Measurements from ENCODE around the gene FNIP1. TPM values are rescaled to one million over a fixed set of nuclear protein-coding genes. Genes with fewer than 3 reads are reported as not detected.

FNIP1 gene
- total and polyA plus RNA-seq, 9 of the 15 experiments (the other 6 are each of a cell fraction or from before 2014, with no cell fraction given), result 5.0 to 32.8 (median 18.4) TPM

GRCh38 chr5:131796793-131797693 lies at the start of gene FNIP1 (continued):
- TF ChIP-seq, protein P1, sequence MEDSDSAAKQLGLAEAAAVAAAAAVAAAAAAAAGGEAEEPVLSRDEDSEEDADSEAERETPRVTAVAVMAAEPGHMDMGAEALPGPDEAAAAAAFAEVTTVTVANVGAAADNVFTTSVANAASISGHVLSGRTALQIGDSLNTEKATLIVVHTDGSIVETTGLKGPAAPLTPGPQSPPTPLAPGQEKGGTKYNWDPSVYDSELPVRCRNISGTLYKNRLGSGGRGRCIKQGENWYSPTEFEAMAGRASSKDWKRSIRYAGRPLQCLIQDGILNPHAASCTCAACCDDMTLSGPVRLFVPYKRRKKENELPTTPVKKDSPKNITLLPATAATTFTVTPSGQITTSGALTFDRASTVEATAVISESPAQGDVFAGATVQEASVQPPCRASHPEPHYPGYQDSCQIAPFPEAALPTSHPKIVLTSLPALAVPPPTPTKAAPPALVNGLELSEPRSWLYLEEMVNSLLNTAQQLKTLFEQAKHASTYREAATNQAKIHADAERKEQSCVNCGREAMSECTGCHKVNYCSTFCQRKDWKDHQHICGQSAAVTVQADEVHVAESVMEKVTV (CRISPR knock-in tag; IDR thresholded peaks at IDR 0.05), result 0 out of 2 replicates have a peak, but pooled peaks have one; percentile 17
- peak; percentile 63 for TF ChIP-seq ELF4 (CRISPR knock-in tag; IDR thresholded peaks at IDR 0.05)
- no peak for TF ChIP-seq KLF13 (tag; IDR thresholded peaks at IDR 0.05; ENCODE audit: borderline replicate concordance, low read depth)
- TF ChIP-seq HDAC3 (IDR thresholded peaks at IDR 0.05; ENCODE audit: borderline replicate concordance, partially characterized antibody), result no peak
- TF ChIP-seq HDAC1 (IDR thresholded peaks at IDR 0.05), result no peak; a peak in 2 of 4 replicates
- 0 out of 2 replicates have a peak, but pooled peaks have one; percentile 4 for TF ChIP-seq ARID2 (IDR thresholded peaks at IDR 0.05)
- 0 out of 2 replicates have a peak, but pooled peaks have one; percentile 65 for TF ChIP-seq OTX1 (CRISPR knock-in tag; IDR thresholded peaks at IDR 0.05)
- TF ChIP-seq ZNF224 (CRISPR knock-in tag; IDR thresholded peaks at IDR 0.05), result peak; percentile 90; the same call in 1 of the 2 replicates
- TF ChIP-seq TBL1XR1 (IDR thresholded peaks at IDR 0.05; ENCODE audit: low read length in 2 of 2), result no peak
- TF ChIP-seq MEF2D (tag; conservative IDR thresholded peaks at IDR 0.05; ENCODE audit: low read depth), result peak; percentile 44; the same call in 1 of the 2 replicates
- no peak for TF ChIP-seq ZC3H4 (CRISPR knock-in tag; IDR thresholded peaks at IDR 0.05; ENCODE audit: borderline replicate concordance)
- TF ChIP-seq MBD2 (IDR thresholded peaks at IDR 0.05; ENCODE audit: borderline replicate concordance, low read depth), result peak; percentile 78; the same call in 1 of the 2 replicates
- no peak for TF ChIP-seq ZNF347 (CRISPR knock-in tag; IDR thresholded peaks at IDR 0.05; ENCODE audit: low read depth)
- no peak for TF ChIP-seq HMG20B (CRISPR knock-in tag; IDR thresholded peaks at IDR 0.05)
- 0 out of 2 replicates have a peak, but pooled peaks have one; percentile 22 for TF ChIP-seq ZNF589 (CRISPR knock-in tag; IDR thresholded peaks at IDR 0.05; ENCODE audit: low read depth)
- no peak for TF ChIP-seq DDX20 (tag; IDR thresholded peaks at IDR 0.05; ENCODE audit: low read depth)
- no peak for TF ChIP-seq PTRF (tag; IDR thresholded peaks at IDR 0.05)
- no peak for TF ChIP-seq ZBTB12 (CRISPR knock-in tag; IDR thresholded peaks at IDR 0.05)
- TF ChIP-seq NFIC (IDR thresholded peaks at IDR 0.05), result 0 out of 2 replicates have a peak, but pooled peaks have one; percentile 23
- TF ChIP-seq ZNF212 (CRISPR knock-in tag; IDR thresholded peaks at IDR 0.05), result peak; percentile 82; the same call in 1 of the 2 replicates
- TF ChIP-seq, protein P2, sequence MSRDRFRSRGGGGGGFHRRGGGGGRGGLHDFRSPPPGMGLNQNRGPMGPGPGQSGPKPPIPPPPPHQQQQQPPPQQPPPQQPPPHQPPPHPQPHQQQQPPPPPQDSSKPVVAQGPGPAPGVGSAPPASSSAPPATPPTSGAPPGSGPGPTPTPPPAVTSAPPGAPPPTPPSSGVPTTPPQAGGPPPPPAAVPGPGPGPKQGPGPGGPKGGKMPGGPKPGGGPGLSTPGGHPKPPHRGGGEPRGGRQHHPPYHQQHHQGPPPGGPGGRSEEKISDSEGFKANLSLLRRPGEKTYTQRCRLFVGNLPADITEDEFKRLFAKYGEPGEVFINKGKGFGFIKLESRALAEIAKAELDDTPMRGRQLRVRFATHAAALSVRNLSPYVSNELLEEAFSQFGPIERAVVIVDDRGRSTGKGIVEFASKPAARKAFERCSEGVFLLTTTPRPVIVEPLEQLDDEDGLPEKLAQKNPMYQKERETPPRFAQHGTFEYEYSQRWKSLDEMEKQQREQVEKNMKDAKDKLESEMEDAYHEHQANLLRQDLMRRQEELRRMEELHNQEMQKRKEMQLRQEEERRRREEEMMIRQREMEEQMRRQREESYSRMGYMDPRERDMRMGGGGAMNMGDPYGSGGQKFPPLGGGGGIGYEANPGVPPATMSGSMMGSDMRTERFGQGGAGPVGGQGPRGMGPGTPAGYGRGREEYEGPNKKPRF (IDR thresholded peaks at IDR 0.05; ENCODE audit: low read depth, low read length), result no peak
- TF ChIP-seq SPI1 (IDR thresholded peaks at IDR 0.05; ENCODE audit: borderline replicate concordance, low read depth, low read length), result no peak
- no peak for TF ChIP-seq ZNF384 (IDR thresholded peaks at IDR 0.05; ENCODE audit: low read depth, low read length)

Data from K562 (cell line).